ENCODE data around the gene RABL3.
"Not testable (repeated sequence)": the region's sequence is repeated elsewhere in the genome, so short reads cannot be mapped to it uniquely, and the experiment has no call there.

- not testable (repeated sequence) for TF ChIP-seq FOXP2 (optimal IDR thresholded peaks at IDR 0.05; ENCODE audit: control extremely low read depth, extremely low read length, insufficient read depth); POLR2AphosphoS5 (IDR thresholded peaks at IDR 0.05; ENCODE audit: borderline replicate concordance, low read depth, low read length); EZH2 (IDR thresholded peaks at IDR 0.05)
These were observed 4.3 kb downstream of the RABL3 start for GRCh38 chr3:120738006-120738405.
